GM19351 (cell line): Measurements from ENCODE around the gene KBTBD8.
A peak's percentile ranks its signal among the peaks of the same experiment; 100 is the strongest.

Experiments used
- ATAC-seq: cut with Tn5 transposase; IDR thresholded peaks from one replicate; pipeline ENCODE4 v1.9.1; 2021; ENCODE audit warnings: mild to moderate bottlenecking, moderate library complexity; ENCODE audit not compliant: unreplicated experiment

Gene KBTBD8

GRCh38 chr3:66998113-66998903, at the start of gene KBTBD8:
KBTBD8 (plus strand) TSS chr3:66998307; CDS start chr3:66998356, 49 bp downstream.
- peak; percentile 80 for ATAC-seq

- ATAC-seq: no peak
Observed at GRCh38 chr3:66948838-66949237, 49.3 kb upstream of the KBTBD8 start.

- no peak for ATAC-seq
Observed at GRCh38 chr3:66949898-66950297, 48.2 kb upstream of the KBTBD8 start.

- ATAC-seq: no peak
Observed at GRCh38 chr3:66952357-66952756, 45.8 kb upstream of the KBTBD8 start.

- ATAC-seq: no peak
Observed at GRCh38 chr3:66953934-66954445, 44.1 kb upstream of the KBTBD8 start.

GRCh38 chr3:66956742-66957141, 41.4 kb upstream of the KBTBD8 start:
- ATAC-seq: no peak

- ATAC-seq: no peak
Observed at GRCh38 chr3:66957367-66957766, 40.7 kb upstream of the KBTBD8 start.

- no peak for ATAC-seq
Observed at GRCh38 chr3:66958067-66958466, 40.0 kb upstream of the KBTBD8 start.

- ATAC-seq: no peak
Observed at GRCh38 chr3:66962664-66963063, 35.4 kb upstream of the KBTBD8 start.

- ATAC-seq: no peak
Observed at GRCh38 chr3:66971245-66971644, 26.9 kb upstream of the KBTBD8 start.

GRCh38 chr3:66971891-66972551, 26.1 kb upstream of the KBTBD8 start:
- peak; percentile 99 for ATAC-seq

- ATAC-seq: no peak
Observed at GRCh38 chr3:66980791-66981190, 17.3 kb upstream of the KBTBD8 start.

- ATAC-seq: no peak
Observed at GRCh38 chr3:66983101-66983500, 15.0 kb upstream of the KBTBD8 start.

GRCh38 chr3:66985336-66985920, 12.7 kb upstream of the KBTBD8 start:
- no peak for ATAC-seq

GRCh38 chr3:66986406-66986805, 11.7 kb upstream of the KBTBD8 start:
- no peak for ATAC-seq

- ATAC-seq: no peak
Observed at GRCh38 chr3:66989241-66989640, 8.9 kb upstream of the KBTBD8 start.

- ATAC-seq: peak; percentile 87
Observed at GRCh38 chr3:66989860-66990696, 8.0 kb upstream of the KBTBD8 start.

- no peak for ATAC-seq
Observed at GRCh38 chr3:66991459-66991858, 6.6 kb upstream of the KBTBD8 start.

- no peak for ATAC-seq
Observed at GRCh38 chr3:66993082-66993481, 5.0 kb upstream of the KBTBD8 start.

GRCh38 chr3:66994588-66994987, 3.5 kb upstream of the KBTBD8 start:
- ATAC-seq: no peak

- ATAC-seq: no peak
Observed at GRCh38 chr3:66996696-66997095, 1.4 kb upstream of the KBTBD8 start.
